H9 (cell line): ENCODE results near the gene CTNNA1. TPM values are rescaled to one million over a fixed set of nuclear protein-coding genes. Genes with fewer than 3 reads are reported as not detected.
"Not testable (repeated sequence)": the region's sequence is repeated elsewhere in the genome, so short reads cannot be mapped to it uniquely, and the experiment has no call there.

Experiments used
- DNase-seq: peaks from one replicate; pipeline ENCODE4 v3.0.0-alpha.2; 2017
- H2AFZ ChIP-seq: one replicate; pipeline ENCODE4 v1.6.1; 2013; ENCODE audit warnings: mild to moderate bottlenecking, low read length, control low read depth, moderate library complexity
- H2AK5ac ChIP-seq: 2 replicates; pipeline ENCODE4 v1.6.1; 2013; ENCODE audit warnings: low read length, control low read depth, mixed read lengths; ENCODE audit not compliant: insufficient read length
- H2BK120ac ChIP-seq: one replicate; pipeline ENCODE4 v1.6.1; 2013; ENCODE audit warnings: low read depth, mild to moderate bottlenecking, low read length, control low read depth, inconsistent platforms; ENCODE audit not compliant: poor library complexity, severe bottlenecking
- H2BK12ac ChIP-seq: 2 replicates; pipeline ENCODE4 v1.6.1; 2013; ENCODE audit warnings: low read length, control low read depth, mixed read lengths, low read depth; ENCODE audit not compliant: insufficient read length
- H2BK15ac ChIP-seq: 2 replicates; pipeline ENCODE4 v1.6.1; 2013; ENCODE audit warnings: low read depth, low read length, control low read depth
- H2BK20ac ChIP-seq: one replicate; pipeline ENCODE4 v1.6.1; 2013; ENCODE audit warnings: low read depth, mild to moderate bottlenecking, low read length, control low read depth, inconsistent platforms; ENCODE audit not compliant: poor library complexity, severe bottlenecking
- H2BK5ac ChIP-seq: 2 replicates; pipeline ENCODE4 v1.6.1; 2013; ENCODE audit warnings: low read length, control low read depth, mixed read lengths; ENCODE audit not compliant: insufficient read length
- H3K14ac ChIP-seq: 2 replicates; pipeline ENCODE4 v1.6.1; 2013; ENCODE audit warnings: low read length, control low read depth; ENCODE audit not compliant: insufficient read depth
- H3K18ac ChIP-seq: 2 replicates; pipeline ENCODE4 v1.6.1; 2013; ENCODE audit warnings: low read depth, mild to moderate bottlenecking, mixed read lengths, low read length, control low read depth; ENCODE audit not compliant: insufficient read length
- H3K23ac ChIP-seq: 2 replicates; pipeline ENCODE4 v1.6.1; 2013; ENCODE audit warnings: low read length, control low read depth, mixed read lengths, low read depth; ENCODE audit not compliant: insufficient read length
- H3K23me2 ChIP-seq: 2 replicates; pipeline ENCODE4 v1.6.1; 2013; ENCODE audit warnings: low read depth, mild to moderate bottlenecking, mixed read lengths, low read length, control low read depth; ENCODE audit not compliant: insufficient read length, poor library complexity, severe bottlenecking
- H3K27ac ChIP-seq: 2 replicates; pipeline ENCODE4 v1.5.1; 2013; ENCODE audit warnings: low read length, control low read depth, mixed read lengths, low read depth; ENCODE audit not compliant: insufficient read length
- H3K27me3 ChIP-seq: 2 replicates; pipeline ENCODE4 v1.6.1; 2013; ENCODE audit warnings: low read length, control low read depth, inconsistent platforms; ENCODE audit not compliant: insufficient read depth
- H3K4ac ChIP-seq: 2 replicates; pipeline ENCODE4 v1.6.1; 2013; ENCODE audit warnings: low read depth, mild to moderate bottlenecking, control low read depth, inconsistent platforms, low read length, moderate library complexity
- H3K4me1 ChIP-seq: 2 replicates; pipeline ENCODE4 v1.6.1; 2013; ENCODE audit warnings: low read length, control low read depth, inconsistent platforms; ENCODE audit not compliant: insufficient read depth
- H3K4me2 ChIP-seq: 2 replicates; pipeline ENCODE4 v1.6.1; 2013; ENCODE audit warnings: low read length, control low read depth, mixed read lengths; ENCODE audit not compliant: insufficient read length, insufficient read depth
- H3K56ac ChIP-seq: 2 replicates; pipeline ENCODE4 v1.6.1; 2013; ENCODE audit warnings: low read depth, mild to moderate bottlenecking, mixed read lengths, low read length, control low read depth; ENCODE audit not compliant: insufficient read length
- H3K79me1 ChIP-seq: 2 replicates; pipeline ENCODE4 v1.6.1; 2013; ENCODE audit warnings: low read depth, mild to moderate bottlenecking, moderate library complexity, low read length, control low read depth, inconsistent platforms; ENCODE audit not compliant: insufficient read depth, poor library complexity, severe bottlenecking
- H3K79me2 ChIP-seq: 2 replicates; pipeline ENCODE4 v1.6.1; 2013; ENCODE audit warnings: low read length, control low read depth, inconsistent platforms; ENCODE audit not compliant: insufficient read depth
- H3K9ac ChIP-seq: 2 replicates; pipeline ENCODE4 v1.6.1; 2013; ENCODE audit warnings: low read length, control low read depth, mixed read lengths; ENCODE audit not compliant: insufficient read length; ENCODE audit errors: extremely low read depth
- H3K9me3 ChIP-seq: one replicate; pipeline ENCODE4 v1.6.1; 2013; ENCODE audit warnings: low read depth, low read length, inconsistent platforms; ENCODE audit not compliant: control insufficient read depth
- H3T11ph ChIP-seq: one replicate; pipeline ENCODE4 v1.6.1; 2013; ENCODE audit warnings: mild to moderate bottlenecking, low read length, control low read depth, inconsistent platforms
- H4K20me1 ChIP-seq: one replicate; pipeline ENCODE4 v1.6.1; 2013; ENCODE audit not compliant: control insufficient read depth, insufficient read length, insufficient read depth
- H4K5ac ChIP-seq: 2 replicates; pipeline ENCODE4 v1.6.1; 2013; ENCODE audit warnings: low read depth, mild to moderate bottlenecking, mixed read lengths, low read length, control low read depth; ENCODE audit not compliant: insufficient read length
- H4K8ac ChIP-seq: replicated peaks from 2 replicates; pipeline ENCODE4 v1.6.1; 2013; ENCODE audit warnings: low read length, control low read depth, mixed read lengths, low read depth; ENCODE audit not compliant: insufficient read length
- H4K91ac ChIP-seq: 2 replicates; pipeline ENCODE4 v1.6.1; 2013; ENCODE audit warnings: low read depth, mild to moderate bottlenecking, moderate library complexity, mixed read lengths, low read length, control low read depth; ENCODE audit not compliant: insufficient read length
- H3K27ac Mint-ChIP-seq, 3 experiments: 2 replicates in 2 of 3; 3 replicates in 1 of 3; pipeline ENCODE4 v1.8.0; 2020 to 2021; ENCODE audit warnings: mixed read lengths in 3 of 3, mild to moderate bottlenecking in 1 of 3, moderate library complexity in 1 of 3
- H3K27me3 Mint-ChIP-seq: 2 replicates; pipeline ENCODE4 v1.8.0; 2021; ENCODE audit warnings: low read depth, mild to moderate bottlenecking, moderate library complexity, mixed read lengths
- H3K36me3 Mint-ChIP-seq, 3 experiments: 2 replicates in 2 of 3; 3 replicates in 1 of 3; pipeline ENCODE4 v1.8.0; 2020 to 2021; ENCODE audit warnings: low read depth in 3 of 3, mixed read lengths in 3 of 3; ENCODE audit not compliant: insufficient read depth in 1 of 3
- H3K4me1 Mint-ChIP-seq, 2 experiments: 2 replicates each; pipeline ENCODE4 v1.8.0; 2020; ENCODE audit warnings: mixed read lengths in 2 of 2
- H3K4me3 Mint-ChIP-seq, 2 experiments: 2 replicates in 1 of 2; 3 replicates in 1 of 2; pipeline ENCODE4 v1.8.0; 2020 to 2021; ENCODE audit warnings: mild to moderate bottlenecking in 2 of 2, mixed read lengths in 2 of 2, moderate library complexity in 1 of 2
- H3K9me3 Mint-ChIP-seq, 2 experiments: 2 replicates in 1 of 2; 3 replicates in 1 of 2; pipeline ENCODE4 v1.8.0; 2020; ENCODE audit warnings: mild to moderate bottlenecking in 2 of 2, mixed read lengths in 2 of 2, moderate library complexity in 1 of 2
- WGBS: extraction: QIAGEN DNeasy Blood & Tissue Kit; methylation state at CpG from one replicate; pipeline ENCODE4 v1.1.7; 2013; ENCODE audit warnings: missing lambda C conversion rate, low lambda C conversion rate, mixed read lengths; ENCODE audit not compliant: insufficient read length; ENCODE audit errors: extremely low coverage; 5-methylcytosine and 5-hydroxymethylcytosine counted together
- total RNA-seq: library from RNA; stranded (reverse); gene quantifications from 2 replicates; pipeline ENCODE4 v1.2.1, GENCODE V29; 2021

CTNNA1 gene
- total RNA-seq, 1 experiment from 2014 or later, result 354 TPM

- not testable (repeated sequence) for DNase-seq, H2AK5ac ChIP-seq, H2BK15ac ChIP-seq, H3K4me2 ChIP-seq, H3K79me2 ChIP-seq, H2BK20ac ChIP-seq, H2AFZ ChIP-seq, H3K4me3 Mint-ChIP-seq, H3K23me2 ChIP-seq, H3K14ac ChIP-seq, H4K20me1 ChIP-seq, H3K9ac ChIP-seq, H4K91ac ChIP-seq, H2BK120ac ChIP-seq, H4K5ac ChIP-seq, H3K36me3 Mint-ChIP-seq, H3K4ac ChIP-seq, H3K9me3 ChIP-seq, H3K27me3 ChIP-seq, H3K18ac ChIP-seq, H3K9me3 Mint-ChIP-seq, H3K27me3 Mint-ChIP-seq, H3K27ac Mint-ChIP-seq, H3K23ac ChIP-seq, H3K56ac ChIP-seq, H3K27ac ChIP-seq, H4K8ac ChIP-seq, H2BK5ac ChIP-seq, H2BK12ac ChIP-seq, H3K79me1 ChIP-seq, H3T11ph ChIP-seq
- H3K4me1 ChIP-seq, result peaks cover 14% of the 10 kb centered on the region; the same call in 1 of the 2 replicates
- H3K4me1 Mint-ChIP-seq, result peaks cover 33 to 52% of the 10 kb centered on the region in 2 experiments
- no CpG with 5 or more reads among the region's 3 CpGs for WGBS
Observed at GRCh38 chr5:138703777-138704176, 49.4 kb upstream of the CTNNA1 start.
